Measurements from ENCODE around the gene R3HDM2.
"Not testable (repeated sequence)": the region's sequence is repeated elsewhere in the genome, so short reads cannot be mapped to it uniquely, and the experiment has no call there.

The R3HDM2 gene

DNA sequence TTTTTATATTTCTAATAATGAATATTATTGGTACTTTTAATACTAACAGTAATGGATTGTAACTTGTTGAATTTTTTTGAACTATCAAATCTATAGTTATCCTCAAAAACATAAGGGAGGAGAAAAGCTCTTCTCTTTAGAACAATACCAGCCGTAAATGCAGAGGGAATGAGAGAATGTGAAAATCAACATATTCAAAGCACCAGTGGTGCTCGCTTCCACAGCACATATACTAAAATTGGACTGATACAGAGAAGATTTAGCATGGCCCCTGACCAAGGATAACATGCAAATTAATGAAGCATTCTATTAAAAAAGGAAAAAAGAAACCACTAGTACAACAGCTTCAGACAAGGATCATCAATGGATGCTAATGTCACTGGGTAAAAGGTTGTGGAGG is 15.8 kb downstream of the R3HDM2 start:
- Histone ChIP-seq H2BK120ac (ENCODE audit: low read depth, low read length) (no peak overlapping the region), H2BK5ac (ENCODE audit: low read length) (no peak overlapping the region), H3K23ac (ENCODE audit: low read depth, low read length, poor library complexity) (no peak overlapping the region), H3K4me1 (ENCODE audit: control insufficient read depth in 2 of 2, insufficient read depth in 1 of 2, low read depth in 1 of 2, low read length in 2 of 2) (peaks cover 0 to 6% of the 10 kb centered on the region in 2 donors), H3K27ac (replicated peaks; ENCODE audit: low read length) (no peak overlapping the region), H3K79me1 (ENCODE audit: low read depth, low read length) (no peaks in the 10 kb centered on the region), H3K9me3 (replicated peaks in 1 of 2; ENCODE audit: control insufficient read depth in 2 of 2, insufficient read depth in 1 of 2, low read depth in 1 of 2, low read length in 2 of 2) (no peaks in the 10 kb centered on the region), H3K4ac (ENCODE audit: low read length) (no peak overlapping the region), H2BK12ac (ENCODE audit: low read length) (no peak overlapping the region), H2BK15ac (ENCODE audit: low read length) (no peak overlapping the region), H3K14ac (ENCODE audit: low read length) (no peak overlapping the region), H4K91ac (ENCODE audit: low read depth, low read length, poor library complexity) (no peak overlapping the region), H3K4me2 (ENCODE audit: insufficient read depth, low read length, poor library complexity, severe bottlenecking) (no peak overlapping the region), H2AFZ (ENCODE audit: low read length) (no peak overlapping the region), H3K4me3 (ENCODE audit: low read length in 2 of 2) (no peak overlapping the region), H3K18ac (ENCODE audit: low read length) (no peak overlapping the region), H4K8ac (ENCODE audit: low read depth, low read length) (no peak overlapping the region), H3K27me3 (ENCODE audit: control insufficient read depth in 3 of 3, insufficient read depth in 3 of 3, low read depth in 1 of 3, low read length in 3 of 3) (no peaks in the 10 kb centered on the region), H3K9ac (ENCODE audit: low read depth, low read length, poor library complexity) (no peak overlapping the region), H3K36me3 (replicated peaks in 1 of 2; ENCODE audit: control insufficient read depth in 2 of 2, insufficient read depth in 2 of 2, low read length in 2 of 2) (peaks cover 0 to 5% of the 10 kb centered on the region in 2 donors), H2AK5ac (ENCODE audit: low read depth, low read length) (no peak overlapping the region)
- no CpG with 5 or more reads among the region's 2 CpGs for WGBS, 2 donors (ENCODE audit: extremely low coverage in 2 of 2, insufficient read length in 2 of 2, insufficient replicate concordance in 1 of 2)
- no peak for DNase-seq (ENCODE audit: low spot score)

DNA sequence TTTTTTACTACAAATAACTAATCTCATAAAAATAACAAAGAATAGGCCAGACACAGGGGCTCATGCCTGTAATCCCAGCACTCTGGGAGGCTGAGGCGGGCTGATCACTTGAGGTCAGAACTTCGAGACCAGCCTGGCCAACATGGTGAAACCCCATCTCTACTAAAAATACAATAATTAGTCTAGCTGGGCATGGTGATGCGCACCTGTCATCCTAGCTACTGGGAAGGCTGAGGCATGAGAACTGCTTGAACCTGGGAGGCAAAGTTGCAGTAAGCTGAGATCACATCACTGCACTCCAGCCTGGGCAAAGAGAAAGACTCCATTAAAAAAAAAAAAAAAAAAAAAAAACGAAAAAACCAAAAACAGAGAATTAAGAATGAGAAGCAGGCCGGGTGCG is 16.7 kb downstream of the R3HDM2 start:
- H2BK12ac ChIP-seq (ENCODE audit: low read length); H3K79me1 ChIP-seq (ENCODE audit: low read depth, low read length); H2BK15ac ChIP-seq (ENCODE audit: low read length); H3K18ac ChIP-seq (ENCODE audit: low read length); H4K91ac ChIP-seq (ENCODE audit: low read depth, low read length, poor library complexity); H3K27ac ChIP-seq (replicated peaks; ENCODE audit: low read length); H3K4me1 ChIP-seq (ENCODE audit: control insufficient read depth in 2 of 2, insufficient read depth in 1 of 2, low read depth in 1 of 2, low read length in 2 of 2); H2BK120ac ChIP-seq (ENCODE audit: low read depth, low read length); H3K23ac ChIP-seq (ENCODE audit: low read depth, low read length, poor library complexity); H2AFZ ChIP-seq (ENCODE audit: low read length); H2BK5ac ChIP-seq (ENCODE audit: low read length); H3K9ac ChIP-seq (ENCODE audit: low read depth, low read length, poor library complexity); H3K27me3 ChIP-seq (ENCODE audit: control insufficient read depth in 3 of 3, insufficient read depth in 3 of 3, low read depth in 1 of 3, low read length in 3 of 3); H3K9me3 ChIP-seq (replicated peaks in 1 of 2; ENCODE audit: control insufficient read depth in 2 of 2, insufficient read depth in 1 of 2, low read depth in 1 of 2, low read length in 2 of 2); DNase-seq (ENCODE audit: low spot score); H3K4me3 ChIP-seq (ENCODE audit: low read length in 2 of 2); H3K36me3 ChIP-seq (replicated peaks in 1 of 2; ENCODE audit: control insufficient read depth in 2 of 2, insufficient read depth in 2 of 2, low read length in 2 of 2); H4K8ac ChIP-seq (ENCODE audit: low read depth, low read length); H3K14ac ChIP-seq (ENCODE audit: low read length); H2AK5ac ChIP-seq (ENCODE audit: low read depth, low read length); H3K4me2 ChIP-seq (ENCODE audit: insufficient read depth, low read length, poor library complexity, severe bottlenecking); H3K4ac ChIP-seq (ENCODE audit: low read length): not testable (repeated sequence)
- no CpG with 5 or more reads among the region's 6 CpGs for WGBS, 2 donors (ENCODE audit: extremely low coverage in 2 of 2, insufficient read length in 2 of 2, insufficient replicate concordance in 1 of 2)

DNA sequence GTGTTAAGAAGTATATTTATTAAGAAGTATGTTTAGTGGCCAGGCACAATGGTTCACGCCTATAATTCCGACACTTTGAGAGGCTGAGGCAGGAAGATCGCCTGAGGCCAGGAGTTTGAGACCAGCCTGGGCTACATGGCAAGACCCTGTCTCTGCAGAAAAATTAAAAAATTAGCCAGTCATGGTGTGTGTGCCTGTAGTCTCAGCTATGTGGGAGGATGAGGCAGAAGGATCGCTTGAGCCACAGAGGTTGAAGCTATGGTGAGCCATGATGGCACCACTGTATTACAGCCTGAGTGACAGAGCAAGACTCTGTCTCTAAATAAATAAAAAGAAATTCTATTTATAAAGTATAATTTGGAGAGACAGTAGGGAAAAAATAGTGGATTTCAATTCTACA is 20.3 kb downstream of the R3HDM2 start:
- no peak overlapping the region for H2BK120ac ChIP-seq (ENCODE audit: low read depth, low read length)
- H3K9me3 ChIP-seq (replicated peaks in 1 of 2; ENCODE audit: control insufficient read depth in 2 of 2, insufficient read depth in 1 of 2, low read depth in 1 of 2, low read length in 2 of 2): no peaks in the 10 kb centered on the region
- H3K14ac ChIP-seq (ENCODE audit: low read length): no peak overlapping the region
- H2AK5ac ChIP-seq (ENCODE audit: low read depth, low read length): no peak overlapping the region
- H3K23ac ChIP-seq (ENCODE audit: low read depth, low read length, poor library complexity): no peak overlapping the region
- H4K91ac ChIP-seq (ENCODE audit: low read depth, low read length, poor library complexity): no peak overlapping the region
- DNase-seq (ENCODE audit: low spot score): no peak
- no peaks in the 10 kb centered on the region for H3K36me3 ChIP-seq (replicated peaks in 1 of 2; ENCODE audit: control insufficient read depth in 2 of 2, insufficient read depth in 2 of 2, low read length in 2 of 2)
- H3K4me1 ChIP-seq (ENCODE audit: control insufficient read depth in 2 of 2, insufficient read depth in 1 of 2, low read depth in 1 of 2, low read length in 2 of 2): peaks cover 0 to 6% of the 10 kb centered on the region in 2 donors
- H3K27ac ChIP-seq (replicated peaks; ENCODE audit: low read length): no peak overlapping the region
- no peak overlapping the region for H3K4me3 ChIP-seq (ENCODE audit: low read length in 2 of 2)
- no peak overlapping the region for H3K18ac ChIP-seq (ENCODE audit: low read length)
- H2BK12ac ChIP-seq (ENCODE audit: low read length): no peak overlapping the region
- no CpG with 5 or more reads among the region's 4 CpGs for WGBS, 2 donors (ENCODE audit: extremely low coverage in 2 of 2, insufficient read length in 2 of 2, insufficient replicate concordance in 1 of 2)
- H4K8ac ChIP-seq (ENCODE audit: low read depth, low read length): no peak overlapping the region
- no peak overlapping the region for H2AFZ ChIP-seq (ENCODE audit: low read length)
- no peak overlapping the region for H2BK5ac ChIP-seq (ENCODE audit: low read length)
- H3K79me1 ChIP-seq (ENCODE audit: low read depth, low read length): no peaks in the 10 kb centered on the region
- H3K4me2 ChIP-seq (ENCODE audit: insufficient read depth, low read length, poor library complexity, severe bottlenecking): no peak overlapping the region
- no peak overlapping the region for H2BK15ac ChIP-seq (ENCODE audit: low read length)
- no peak overlapping the region for H3K4ac ChIP-seq (ENCODE audit: low read length)
- H3K9ac ChIP-seq (ENCODE audit: low read depth, low read length, poor library complexity): no peak overlapping the region
- H3K27me3 ChIP-seq (ENCODE audit: control insufficient read depth in 3 of 3, insufficient read depth in 3 of 3, low read depth in 1 of 3, low read length in 3 of 3): no peaks in the 10 kb centered on the region

DNA sequence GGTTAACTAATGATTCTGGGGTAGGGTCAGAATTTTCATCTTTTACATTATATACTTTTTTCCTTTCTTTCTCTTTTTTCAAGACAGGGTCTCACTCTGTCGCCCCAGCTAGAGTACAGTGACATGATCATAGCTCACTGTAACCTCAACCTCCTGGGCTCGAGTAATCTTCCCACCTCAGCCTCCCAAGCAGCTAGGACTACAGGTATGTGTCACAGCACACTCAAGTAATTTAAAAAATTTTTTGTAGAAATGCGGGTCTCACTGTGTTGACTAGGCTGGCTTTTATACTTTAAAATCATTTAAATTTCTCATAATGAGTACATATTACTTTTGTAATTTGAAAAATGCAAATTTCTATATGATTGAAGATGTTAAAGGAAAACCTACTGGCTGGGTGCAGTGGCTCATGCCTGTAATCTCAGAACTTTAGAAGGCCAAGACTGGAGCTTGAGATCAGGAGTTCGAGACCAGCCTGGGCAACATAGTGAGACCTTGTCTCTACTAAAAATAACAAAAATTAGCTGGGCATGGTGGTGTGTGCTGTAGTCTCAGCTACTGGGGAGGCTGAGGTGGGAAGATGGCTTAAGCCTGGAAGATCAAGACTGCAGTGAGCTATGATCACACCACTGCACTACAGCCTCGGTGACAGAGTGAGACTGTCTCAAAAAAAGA is 25.7 kb downstream of the R3HDM2 start:
- H2AFZ ChIP-seq (ENCODE audit: low read length): no peak overlapping the region
- no peak overlapping the region for H4K91ac ChIP-seq (ENCODE audit: low read depth, low read length, poor library complexity)
- H3K14ac ChIP-seq (ENCODE audit: low read length): no peak overlapping the region
- H3K36me3 ChIP-seq (replicated peaks in 1 of 2; ENCODE audit: control insufficient read depth in 2 of 2, insufficient read depth in 2 of 2, low read length in 2 of 2): no peaks in the 10 kb centered on the region
- H3K9me3 ChIP-seq (replicated peaks in 1 of 2; ENCODE audit: control insufficient read depth in 2 of 2, insufficient read depth in 1 of 2, low read depth in 1 of 2, low read length in 2 of 2): no peaks in the 10 kb centered on the region
- no peak for DNase-seq (ENCODE audit: low spot score)
- no peak overlapping the region for H3K18ac ChIP-seq (ENCODE audit: low read length)
- no peak overlapping the region for H3K27ac ChIP-seq (replicated peaks; ENCODE audit: low read length)
- no peak overlapping the region for H2BK5ac ChIP-seq (ENCODE audit: low read length)
- no peak overlapping the region for H4K8ac ChIP-seq (ENCODE audit: low read depth, low read length)
- H3K4me1 ChIP-seq (ENCODE audit: control insufficient read depth in 2 of 2, insufficient read depth in 1 of 2, low read depth in 1 of 2, low read length in 2 of 2): no peaks in the 10 kb centered on the region
- H3K9ac ChIP-seq (ENCODE audit: low read depth, low read length, poor library complexity): no peak overlapping the region
- no peaks in the 10 kb centered on the region for H3K27me3 ChIP-seq (ENCODE audit: control insufficient read depth in 3 of 3, insufficient read depth in 3 of 3, low read depth in 1 of 3, low read length in 3 of 3)
- H3K23ac ChIP-seq (ENCODE audit: low read depth, low read length, poor library complexity): no peak overlapping the region
- no peak overlapping the region for H2AK5ac ChIP-seq (ENCODE audit: low read depth, low read length)
- WGBS, 2 donors (ENCODE audit: extremely low coverage in 2 of 2, insufficient read length in 2 of 2, insufficient replicate concordance in 1 of 2): no CpG with 5 or more reads among the region's 5 CpGs
- no peak overlapping the region for H2BK15ac ChIP-seq (ENCODE audit: low read length)
- H2BK12ac ChIP-seq (ENCODE audit: low read length): no peak overlapping the region
- H3K4me2 ChIP-seq (ENCODE audit: insufficient read depth, low read length, poor library complexity, severe bottlenecking): no peak overlapping the region
- H3K79me1 ChIP-seq (ENCODE audit: low read depth, low read length): no peaks in the 10 kb centered on the region
- no peak overlapping the region for H3K4me3 ChIP-seq (ENCODE audit: low read length in 2 of 2)
- no peak overlapping the region for H3K4ac ChIP-seq (ENCODE audit: low read length)
- H2BK120ac ChIP-seq (ENCODE audit: low read depth, low read length): no peak overlapping the region
